Right lobe of liver (tissue), 4 donors: ENCODE data around the gene OR13H1.

Source experiments
- POLR2A ChIP-seq: fragments of 450-650 bp; IDR thresholded peaks from one replicate; pipeline ENCODE4 v1.6.1; 2017; ENCODE audit warnings: antibody characterized with exemption, mild to moderate bottlenecking
- TF ChIP-seq, protein P1 (sequence below), 4 donors: fragments of 200-600 bp in 3 of 4; fragments of 450-650 bp in 1 of 4; IDR thresholded peaks; one replicate each; pipeline versions ENCODE4 v1.5.1 to v1.8.0; 2016 to 2022; ENCODE audit warnings: antibody characterized with exemption in 4 of 4, mild to moderate bottlenecking in 2 of 4
- donor health status: DM: no; HTN: no; CAD: no.
- donor health status: DM: no; HTN: no; CAD: no.
- donor health status: DM: no; HTN: yes; CAD: no.

DNA sequence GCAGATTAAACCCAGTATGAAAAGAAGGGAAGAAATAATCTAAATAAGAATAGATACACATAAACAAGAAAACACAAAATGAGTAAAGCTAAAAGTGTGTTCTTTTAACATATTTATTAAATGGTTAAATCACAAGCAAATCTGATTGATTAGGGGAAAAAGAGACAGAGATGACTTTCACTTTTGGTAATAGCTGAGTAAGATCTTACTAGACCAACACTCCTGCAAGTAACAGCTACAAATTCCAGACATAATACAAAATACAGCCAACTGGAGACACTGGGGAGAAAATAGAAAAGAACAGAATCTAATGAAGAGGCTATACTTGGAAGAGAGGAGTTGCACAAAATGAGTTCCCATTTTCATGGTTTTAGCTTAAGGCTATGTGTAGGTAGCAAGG is 33.5 kb downstream of the OR13H1 start:
- TF ChIP-seq POLR2A, result no peak
- TF ChIP-seq, protein P1, sequence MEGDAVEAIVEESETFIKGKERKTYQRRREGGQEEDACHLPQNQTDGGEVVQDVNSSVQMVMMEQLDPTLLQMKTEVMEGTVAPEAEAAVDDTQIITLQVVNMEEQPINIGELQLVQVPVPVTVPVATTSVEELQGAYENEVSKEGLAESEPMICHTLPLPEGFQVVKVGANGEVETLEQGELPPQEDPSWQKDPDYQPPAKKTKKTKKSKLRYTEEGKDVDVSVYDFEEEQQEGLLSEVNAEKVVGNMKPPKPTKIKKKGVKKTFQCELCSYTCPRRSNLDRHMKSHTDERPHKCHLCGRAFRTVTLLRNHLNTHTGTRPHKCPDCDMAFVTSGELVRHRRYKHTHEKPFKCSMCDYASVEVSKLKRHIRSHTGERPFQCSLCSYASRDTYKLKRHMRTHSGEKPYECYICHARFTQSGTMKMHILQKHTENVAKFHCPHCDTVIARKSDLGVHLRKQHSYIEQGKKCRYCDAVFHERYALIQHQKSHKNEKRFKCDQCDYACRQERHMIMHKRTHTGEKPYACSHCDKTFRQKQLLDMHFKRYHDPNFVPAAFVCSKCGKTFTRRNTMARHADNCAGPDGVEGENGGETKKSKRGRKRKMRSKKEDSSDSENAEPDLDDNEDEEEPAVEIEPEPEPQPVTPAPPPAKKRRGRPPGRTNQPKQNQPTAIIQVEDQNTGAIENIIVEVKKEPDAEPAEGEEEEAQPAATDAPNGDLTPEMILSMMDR (IDR thresholded peaks at IDR 0.05), result no peak
